Measurements from ENCODE around the gene TBC1D14.

TBC1D14 gene

GRCh38 chr4:6926681-6927478, 17.3 kb downstream of the TBC1D14 start:
- H3K27ac Mint-ChIP-seq, result peak overlapping the region; percentile 86
- no peak for DNase-seq (ENCODE audit: low spot score in 2 of 2)
- peaks cover 73% of the 10 kb centered on the region for H3K4me1 Mint-ChIP-seq
- peak overlapping the region; percentile 64 for H3K4me3 Mint-ChIP-seq
- H3K9me3 Mint-ChIP-seq, result no peaks in the 10 kb centered on the region
- ATAC-seq, result peak; percentile 72
- peaks cover 36% of the 10 kb centered on the region for H3K36me3 Mint-ChIP-seq

DNA sequence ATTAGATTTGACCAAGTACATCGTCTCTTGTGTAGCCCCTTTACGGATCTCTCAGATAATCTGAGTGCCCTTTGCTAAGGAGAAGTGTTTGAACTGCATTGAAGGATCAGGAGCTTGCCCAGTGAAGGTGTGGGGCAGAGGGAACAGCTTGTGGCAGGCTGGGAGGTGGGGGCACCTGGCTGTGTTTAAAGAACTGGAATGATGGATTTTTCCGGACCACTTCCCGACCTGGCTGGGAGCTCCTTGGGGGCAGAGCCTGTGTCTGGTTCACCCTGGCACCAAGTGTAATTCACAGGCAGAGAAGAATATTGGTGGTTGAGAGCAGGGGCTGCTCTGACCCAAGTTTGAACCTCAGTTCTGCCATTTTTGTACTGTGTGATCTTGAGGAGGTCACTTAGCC, 18.5 kb downstream of the TBC1D14 start:
- ATAC-seq (no peak), DNase-seq (ENCODE audit: low spot score in 2 of 2) (no peak)
- Mint-ChIP-seq H3K4me3 (no peak overlapping the region), H3K9me3 (no peaks in the 10 kb centered on the region), H3K27ac (peak overlapping the region; percentile 86), H3K4me1 (peaks cover 70% of the 10 kb centered on the region), H3K36me3 (peaks cover 38% of the 10 kb centered on the region)

- Mint-ChIP-seq H3K36me3 (peaks cover 34% of the 10 kb centered on the region), H3K4me1 (peaks cover 82% of the 10 kb centered on the region), H3K27ac (peak overlapping the region; percentile 55), H3K9me3 (no peaks in the 10 kb centered on the region), H3K4me3 (no peak overlapping the region)
- no peak for DNase-seq (ENCODE audit: low spot score in 2 of 2)
- no peak for ATAC-seq
Observed at GRCh38 chr4:6929339-6929811, 19.7 kb downstream of the TBC1D14 start.

- peaks cover 80% of the 10 kb centered on the region for H3K4me1 Mint-ChIP-seq
- no peak for ATAC-seq
- H3K36me3 Mint-ChIP-seq, result peaks cover 28% of the 10 kb centered on the region
- no peak overlapping the region for H3K4me3 Mint-ChIP-seq
- DNase-seq (ENCODE audit: low spot score in 2 of 2), result no peak
- H3K9me3 Mint-ChIP-seq, result no peaks in the 10 kb centered on the region
- no peak overlapping the region for H3K27ac Mint-ChIP-seq
Observed at GRCh38 chr4:6929812-6930464, 20.3 kb downstream of the TBC1D14 start.

GRCh38 chr4:6932475-6932874, 22.8 kb downstream of the TBC1D14 start:
- Mint-ChIP-seq H3K27ac (peak overlapping the region; percentile 29), H3K4me1 (peaks cover 76% of the 10 kb centered on the region), H3K4me3 (no peak overlapping the region), H3K9me3 (no peaks in the 10 kb centered on the region), H3K36me3 (peaks cover 20% of the 10 kb centered on the region)
- ATAC-seq, result no peak
- no peak for DNase-seq (ENCODE audit: low spot score in 2 of 2)

DNA sequence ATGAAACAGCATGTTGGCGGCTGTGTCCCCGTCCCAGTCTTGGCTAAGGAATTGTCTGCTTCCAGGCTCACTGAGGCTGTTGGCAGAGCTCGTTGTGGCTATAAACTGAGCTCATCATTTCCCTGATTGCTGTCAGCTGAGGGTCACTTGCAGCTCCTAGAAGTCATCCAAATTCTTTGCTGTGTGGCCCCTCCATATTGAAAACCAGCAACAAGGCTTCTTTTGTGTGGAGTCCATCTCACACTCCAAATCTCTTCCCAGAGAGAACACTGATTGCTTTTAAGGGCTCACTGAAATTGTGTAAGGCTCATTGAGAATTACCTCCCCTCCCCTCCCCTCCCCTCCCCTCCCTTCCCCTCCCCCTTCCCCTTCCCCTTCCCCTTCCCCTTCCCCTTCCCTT, 23.3 kb downstream of the TBC1D14 start:
- DNase-seq (ENCODE audit: low spot score in 2 of 2) (no peak), ATAC-seq (no peak)
- no peak overlapping the region for H3K27ac Mint-ChIP-seq
- H3K9me3 Mint-ChIP-seq, result no peaks in the 10 kb centered on the region
- peaks cover 76% of the 10 kb centered on the region for H3K4me1 Mint-ChIP-seq
- no peak overlapping the region for H3K4me3 Mint-ChIP-seq
- peaks cover 20% of the 10 kb centered on the region for H3K36me3 Mint-ChIP-seq

DNA sequence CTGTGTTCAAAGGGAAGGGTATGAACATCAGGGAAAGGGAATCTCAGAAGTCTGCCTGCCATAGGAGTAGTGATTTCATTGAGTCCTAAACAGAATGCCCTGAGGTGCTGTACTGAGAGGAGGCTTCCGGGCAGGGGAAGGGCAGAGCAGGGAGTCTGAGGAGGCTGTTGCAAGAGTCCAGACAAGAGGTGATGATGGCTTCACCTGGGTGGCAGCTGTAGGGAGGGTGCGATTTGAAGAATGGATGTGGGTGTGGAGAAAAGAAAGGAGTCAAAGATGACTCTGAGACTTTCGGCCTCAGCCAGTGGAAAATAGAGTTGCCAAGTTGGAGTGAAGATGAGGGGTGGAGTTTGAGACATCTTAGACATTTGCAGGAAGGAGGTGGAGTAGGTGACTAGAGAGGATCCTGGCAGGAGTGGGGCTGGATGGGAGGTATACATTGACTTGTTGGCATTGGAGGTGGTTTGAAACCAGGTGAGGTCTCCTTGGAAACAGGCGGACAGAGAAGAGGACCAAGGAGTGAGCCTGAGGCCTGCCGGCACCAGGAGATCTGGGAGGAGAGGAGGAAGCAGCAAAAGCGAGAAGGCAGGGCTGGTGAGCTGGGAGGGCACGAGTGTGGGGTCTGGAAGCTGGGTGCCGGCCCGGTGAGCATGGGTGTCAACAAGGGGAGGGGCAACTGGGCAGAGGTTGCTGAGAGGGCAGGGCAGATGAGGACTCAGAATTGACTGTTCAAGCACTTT, 24.2 kb downstream of the TBC1D14 start:
- Mint-ChIP-seq H3K36me3 (peaks cover 20% of the 10 kb centered on the region), H3K9me3 (no peaks in the 10 kb centered on the region), H3K4me1 (peaks cover 77% of the 10 kb centered on the region), H3K27ac (peak overlapping the region; percentile 41), H3K4me3 (no peak overlapping the region)
- ATAC-seq (no peak), DNase-seq (ENCODE audit: low spot score in 2 of 2) (no peak)

- peak overlapping the region; percentile 93 for H3K27ac Mint-ChIP-seq
- DNase-seq (ENCODE audit: low spot score in 2 of 2) (no peak), ATAC-seq (no peak)
- no peaks in the 10 kb centered on the region for H3K9me3 Mint-ChIP-seq
- peaks cover 84% of the 10 kb centered on the region for H3K4me1 Mint-ChIP-seq
- H3K36me3 Mint-ChIP-seq, result peaks cover 13% of the 10 kb centered on the region
- no peak overlapping the region for H3K4me3 Mint-ChIP-seq
Observed at GRCh38 chr4:6935965-6936364, 26.3 kb downstream of the TBC1D14 start.

DNA sequence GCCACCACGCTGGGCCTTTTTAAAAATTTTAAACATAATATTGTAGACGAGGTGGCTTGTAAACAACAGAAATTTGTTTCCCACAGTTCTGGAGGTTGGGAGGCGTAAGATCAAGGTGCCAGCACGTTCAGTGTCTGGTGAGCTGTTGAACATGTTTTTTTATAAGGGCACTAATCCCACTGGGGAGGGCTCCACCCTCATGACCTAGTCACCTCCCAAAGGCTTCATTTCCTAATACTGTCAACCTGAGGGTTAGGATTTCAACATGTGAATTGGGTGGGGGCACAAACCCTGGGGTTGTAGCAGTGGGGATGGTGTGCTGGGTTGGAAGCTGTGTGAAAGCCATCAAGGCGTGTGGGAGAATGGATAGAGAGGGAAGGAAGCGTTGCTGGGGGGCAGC, 27.6 kb downstream of the TBC1D14 start:
- ATAC-seq, result no peak
- no peak for DNase-seq (ENCODE audit: low spot score in 2 of 2)
- Mint-ChIP-seq H3K27ac (peak overlapping the region; percentile 93), H3K36me3 (peaks cover 6% of the 10 kb centered on the region), H3K4me1 (peaks cover 88% of the 10 kb centered on the region), H3K9me3 (no peaks in the 10 kb centered on the region), H3K4me3 (no peak overlapping the region)

GRCh38 chr4:6937754-6938153, 28.1 kb downstream of the TBC1D14 start:
- H3K4me3 Mint-ChIP-seq, result no peak overlapping the region
- H3K4me1 Mint-ChIP-seq, result peaks cover 90% of the 10 kb centered on the region
- H3K36me3 Mint-ChIP-seq, result peaks cover 6% of the 10 kb centered on the region
- H3K27ac Mint-ChIP-seq, result peak overlapping the region; percentile 93
- no peaks in the 10 kb centered on the region for H3K9me3 Mint-ChIP-seq
- DNase-seq (ENCODE audit: low spot score in 2 of 2) (no peak), ATAC-seq (no peak)

GRCh38 chr4:6938237-6938636, 28.6 kb downstream of the TBC1D14 start:
- ATAC-seq (no peak), DNase-seq (ENCODE audit: low spot score in 2 of 2) (no peak)
- Mint-ChIP-seq H3K27ac (peak overlapping the region; percentile 93), H3K9me3 (no peaks in the 10 kb centered on the region), H3K4me3 (no peak overlapping the region), H3K36me3 (peaks cover 9% of the 10 kb centered on the region), H3K4me1 (peaks cover 94% of the 10 kb centered on the region)

DNA sequence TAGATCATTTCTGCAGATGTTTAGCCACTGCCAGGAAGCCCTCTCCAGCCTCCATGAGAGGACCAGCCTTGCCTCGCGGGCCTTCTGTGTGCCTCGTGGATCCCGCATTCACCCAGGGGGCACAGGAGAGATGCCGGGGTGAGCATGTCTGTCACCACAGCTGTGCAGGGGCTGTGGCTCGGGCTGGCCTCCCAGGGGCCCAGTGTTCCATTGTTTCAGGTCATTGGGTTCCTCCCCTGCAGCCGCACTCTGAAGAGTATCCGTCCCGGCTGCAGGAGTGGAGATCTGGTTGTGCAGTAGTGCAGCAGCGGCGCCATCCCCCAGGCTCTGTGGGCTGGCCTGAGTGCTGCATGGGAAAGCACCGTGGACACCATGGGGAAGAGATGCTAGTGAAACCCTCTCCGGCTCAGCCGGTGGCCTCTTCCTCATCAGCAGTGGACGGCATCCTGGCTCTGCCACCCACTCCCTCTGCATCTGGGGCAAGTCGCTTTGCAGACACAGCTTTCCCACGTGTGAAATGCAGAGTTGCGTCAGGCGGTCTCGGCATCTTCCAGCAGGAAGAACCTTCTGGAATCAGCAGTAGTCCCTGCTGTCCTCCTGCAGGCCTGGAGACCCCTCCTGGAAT, 29.1 kb downstream of the TBC1D14 start:
- peaks cover 9% of the 10 kb centered on the region for H3K36me3 Mint-ChIP-seq
- no peaks in the 10 kb centered on the region for H3K9me3 Mint-ChIP-seq
- no peak overlapping the region for H3K4me3 Mint-ChIP-seq
- peak overlapping the region; percentile 93 for H3K27ac Mint-ChIP-seq
- H3K4me1 Mint-ChIP-seq, result peaks cover 94% of the 10 kb centered on the region
- ATAC-seq (no peak), DNase-seq (ENCODE audit: low spot score in 2 of 2) (no peak)

DNA sequence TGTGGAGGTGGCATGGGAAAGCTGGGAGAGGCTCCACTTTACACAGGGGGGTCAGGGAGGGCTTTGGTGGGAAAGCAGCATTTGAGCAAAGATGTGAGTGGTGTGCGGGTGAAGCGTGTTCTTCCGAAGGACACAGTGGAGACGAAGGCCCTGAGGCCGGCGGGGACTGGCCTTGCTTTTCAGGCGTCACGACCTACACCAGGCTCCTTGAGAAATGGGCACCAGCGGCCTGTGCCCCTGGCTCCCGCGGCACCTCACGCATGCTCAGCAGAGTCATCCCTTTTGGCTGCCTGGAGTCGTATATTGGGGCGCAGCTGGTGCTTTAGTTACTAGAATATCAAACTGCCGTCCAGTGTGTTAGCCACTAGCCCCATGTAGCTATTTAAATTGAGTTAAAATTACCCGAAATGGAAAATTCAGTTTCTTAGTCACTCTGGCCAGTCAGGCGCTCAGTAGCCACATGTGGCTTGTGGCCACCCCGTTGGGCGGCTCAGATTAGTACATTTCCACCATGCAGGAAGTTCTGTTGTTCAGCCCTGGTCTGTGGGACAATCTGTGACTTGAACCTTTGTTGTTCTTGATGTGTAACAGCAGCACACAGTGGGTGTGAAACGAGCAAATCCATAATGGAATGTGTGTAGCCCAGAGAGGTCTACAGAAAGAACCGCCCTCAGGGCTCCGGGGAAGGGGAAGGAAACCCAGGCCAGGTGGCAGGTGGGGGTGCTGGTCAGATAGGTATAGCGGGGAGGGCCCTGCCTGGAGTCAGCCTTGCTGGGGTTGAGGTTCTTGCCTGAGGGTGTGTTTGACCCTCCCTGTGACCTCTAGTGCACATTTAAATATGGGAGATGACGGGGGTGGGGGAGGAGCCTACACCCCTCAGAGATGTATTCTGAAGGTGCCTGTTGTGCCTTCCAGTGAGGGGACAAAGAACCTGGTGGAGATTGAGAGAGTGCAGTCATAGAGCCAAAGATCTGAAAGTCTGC, 30.4 kb downstream of the TBC1D14 start:
- DNase-seq (ENCODE audit: low spot score in 2 of 2) (no peak), ATAC-seq (peak; percentile 76)
- Mint-ChIP-seq H3K27ac (peak overlapping the region; percentile 89), H3K36me3 (peaks cover 19% of the 10 kb centered on the region), H3K4me1 (peaks cover 96% of the 10 kb centered on the region), H3K4me3 (peak overlapping the region; percentile 65), H3K9me3 (no peaks in the 10 kb centered on the region)

DNA sequence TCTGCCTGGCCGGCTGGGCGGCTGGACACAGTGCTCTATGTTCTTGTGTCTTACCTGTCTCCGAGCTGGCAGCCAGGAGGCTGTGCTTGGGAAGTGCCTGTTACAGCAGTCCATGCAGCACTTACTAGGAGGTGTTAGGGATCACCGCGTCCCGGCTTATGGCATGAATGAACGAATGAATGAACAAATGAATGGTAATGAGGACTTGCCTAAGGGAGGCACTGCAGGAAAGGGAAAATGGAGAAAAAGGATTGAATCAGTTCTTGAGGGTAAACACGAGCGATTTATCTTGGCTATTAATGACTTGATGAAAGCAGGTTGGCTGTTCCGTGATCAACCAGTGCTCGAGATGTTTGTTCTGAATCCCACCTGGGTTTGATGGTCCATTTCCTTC, 31.1 kb downstream of the TBC1D14 start:
- Mint-ChIP-seq H3K36me3 (peaks cover 19% of the 10 kb centered on the region), H3K27ac (peak overlapping the region; percentile 89), H3K4me1 (peaks cover 91% of the 10 kb centered on the region), H3K9me3 (no peaks in the 10 kb centered on the region), H3K4me3 (peak overlapping the region; percentile 65)
- no peak for ATAC-seq
- no peak for DNase-seq (ENCODE audit: low spot score in 2 of 2)

All from stimulated activated effector memory CD8-positive, alpha-beta T cell treated with anti-CD3 and anti-CD28 coated beads, Interleukin-12 subunit alpha, Interleukin-12 subunit beta, amount 100 ng/mL, for 72 hours (primary cell).